Pancreas (tissue), 10 donors: ENCODE results near the gene INPP5A. TPM values are rescaled to one million over a fixed set of nuclear protein-coding genes. Genes with fewer than 3 reads are reported as not detected.

Source experiments
- ATAC-seq, 4 donors: fragments of 200-7000 bp; cut with Tn5 transposase; one replicate each; pipeline versions ENCODE4 v1.8.0 to v1.9.1; 2020; ENCODE audit warnings: mild to moderate bottlenecking in 4 of 4, moderate library complexity in 4 of 4
- DNase-seq, 6 donors: peaks; one replicate each; pipeline ENCODE4 v3.0.0-alpha.2; 2020
- FAIRE-seq: peaks from 2 replicates; lab custom pipeline; 2012; peaks lifted over from hg19 to GRCh38; lab: Jason Lieb, UNC
- H3K27ac ChIP-seq, 4 donors: fragments of 200-600 bp; sonication (generic); 1 replicate in 3 of 4; 2 replicates in 1 of 4; pipeline versions ENCODE4 v1.5.0 to v1.8.0; 2020
- H3K27me3 ChIP-seq, 4 donors: fragments of 200-600 bp; one replicate each; pipeline ENCODE4 v1.8.0; 2021
- H3K36me3 ChIP-seq, 3 donors: fragments of 200-600 bp; sonication (generic) in 1 of 3; one replicate each; pipeline versions ENCODE4 v1.5.0 to v1.8.0; 2020 to 2021
- H3K4me1 ChIP-seq, 3 donors: fragments of 200-600 bp; one replicate each; pipeline ENCODE4 v1.8.0; 2021
- H3K4me3 ChIP-seq, 4 donors: fragments of 200-600 bp; sonication (generic) in 2 of 4; one replicate each; pipeline versions ENCODE4 v1.5.0 to v1.8.0; 2020 to 2021
- H3K9me3 ChIP-seq, 4 donors: fragments of 200-600 bp; one replicate each; pipeline ENCODE4 v1.8.0; 2021
- CTCF ChIP-seq, 4 donors: fragments of 200-600 bp; sonication (generic) in 3 of 4; IDR thresholded peaks; one replicate each; pipeline versions ENCODE4 v1.5.0 to v1.8.0; 2021; ENCODE audit warnings: antibody characterized with exemption in 4 of 4
- WGBS, 2 donors: extraction: QIAGEN DNeasy Blood & Tissue Kit; methylation state at CpG; one replicate each; pipeline ENCODE4 v1.1.7; 2013; 5-methylcytosine and 5-hydroxymethylcytosine counted together
- intact Hi-C, 3 donors: fragments of 100-400 bp; cut with DNase I; formaldehyde crosslinking; loops; one replicate each; pipeline versions ENCODE4 v1.11.1 to v1.14.2; 2022
- polyA plus RNA-seq, 2 donors: library from polyadenylated mRNA; stranded (reverse); fragments of 200-250 nt; gene quantifications; one replicate each; pipeline ENCODE4 v1.2.3, GENCODE V29; 2013
- total RNA-seq, 6 donors: library from RNA; stranded (reverse); fragmentation: NEBNext Ultra II Directional in 4 of 6; extraction: Animal tissue kit (Norgen Biotek cat#: 25700) in 4 of 6; gene quantifications; one replicate each; pipeline versions ENCODE4 v1.2.1 to v1.2.4, GENCODE V29; 2021 to 2023
- donor health status: healthy with polysubstance abuse.
- donor health status: DM: no; HTN: no; CAD: no; lungs with moderate emphysema.
- donor health status: DM: no; HTN: no; CAD: no.
- donor health status: control.
- donor health status: control.
- donor health status: Bipolar disorder and iron deficiency.
- donor health status: DM: yes; HTN: yes; CAD: no.
- donor health status: DM: no; HTN: no; CAD: no.
- donor health status: DM: no; HTN: no; CAD: no.
- donor health status: DM: yes; HTN: yes; CAD: no.

Gene INPP5A
- total and polyA plus RNA-seq, 8 donors: 5.9 to 15.6 (median 11.3) TPM

DNA sequence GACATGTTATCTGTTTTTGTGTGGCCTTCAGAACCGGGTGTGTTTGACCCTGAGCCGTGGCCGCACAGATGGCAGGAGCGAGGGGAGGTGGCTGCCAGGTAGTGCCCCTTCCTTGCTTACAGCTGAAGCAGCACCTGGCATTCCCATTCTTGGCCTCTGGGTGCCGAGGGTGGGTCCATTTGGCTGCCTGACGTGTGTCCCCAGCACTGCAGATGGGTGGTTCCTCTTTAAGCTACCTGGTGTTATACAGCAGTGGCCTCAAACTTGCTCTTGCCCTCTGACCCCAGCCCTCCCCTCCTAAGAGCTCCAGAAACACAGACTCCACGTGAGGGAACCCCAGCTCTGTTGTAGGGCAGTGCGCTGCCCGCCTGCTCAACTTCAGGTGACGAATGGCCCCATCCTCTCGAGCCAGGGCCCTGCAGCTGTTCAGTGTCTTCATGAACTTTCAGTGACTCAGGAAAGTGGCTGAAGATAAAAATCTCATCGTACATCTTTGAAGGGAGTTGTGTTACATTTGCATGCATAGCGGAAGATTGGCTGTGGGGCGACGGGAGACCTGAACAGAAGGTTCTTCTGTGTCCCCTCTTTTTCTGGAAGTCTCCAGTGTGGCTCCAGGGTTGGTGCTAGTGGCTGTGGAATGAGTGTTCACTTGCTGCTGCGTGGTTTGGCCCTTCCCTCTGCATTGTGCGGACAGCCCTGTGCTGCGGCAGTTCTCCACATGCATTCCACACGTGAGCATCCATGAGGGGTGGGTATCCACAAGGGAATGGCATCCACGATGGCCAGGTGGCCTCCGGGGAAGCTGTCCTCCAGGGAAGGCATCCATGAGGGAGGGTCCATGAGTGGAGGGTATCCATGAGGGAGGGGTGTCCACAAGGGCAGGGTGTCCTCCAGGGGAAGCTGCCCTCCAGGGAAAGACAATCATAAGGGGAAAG lies 91.6 kb downstream of the INPP5A start:
- Histone ChIP-seq H3K27me3 (no peaks in the 10 kb centered on the region), H3K9me3 (no peaks in the 10 kb centered on the region), H3K4me3 (no peak overlapping the region), H3K36me3 (no peaks in the 10 kb centered on the region), H3K27ac (peak overlapping the region in 2 of 4 donors; percentile 5 to 42), H3K4me1 (peaks cover 16 to 29% (median 20%) of the 10 kb centered on the region in 3 donors)
- no peak for TF ChIP-seq CTCF (IDR thresholded peaks at IDR 0.05)
- FAIRE-seq: no peak
- 64 to 69% methylated on average over 21 of the region's 21 CpGs for WGBS, 2 donors
- peak in 5 of 6 donors; percentile 40 to 61 (median 56) for DNase-seq
- intact Hi-C loops: no loop called here
- peak in 1 of 4 donors; percentile 40 for ATAC-seq

GRCh38 chr10:132630156-132630555 lies 92.6 kb downstream of the INPP5A start:
- DNase-seq (peak in 1 of 6 donors; percentile 21), FAIRE-seq (no peak)

DNA sequence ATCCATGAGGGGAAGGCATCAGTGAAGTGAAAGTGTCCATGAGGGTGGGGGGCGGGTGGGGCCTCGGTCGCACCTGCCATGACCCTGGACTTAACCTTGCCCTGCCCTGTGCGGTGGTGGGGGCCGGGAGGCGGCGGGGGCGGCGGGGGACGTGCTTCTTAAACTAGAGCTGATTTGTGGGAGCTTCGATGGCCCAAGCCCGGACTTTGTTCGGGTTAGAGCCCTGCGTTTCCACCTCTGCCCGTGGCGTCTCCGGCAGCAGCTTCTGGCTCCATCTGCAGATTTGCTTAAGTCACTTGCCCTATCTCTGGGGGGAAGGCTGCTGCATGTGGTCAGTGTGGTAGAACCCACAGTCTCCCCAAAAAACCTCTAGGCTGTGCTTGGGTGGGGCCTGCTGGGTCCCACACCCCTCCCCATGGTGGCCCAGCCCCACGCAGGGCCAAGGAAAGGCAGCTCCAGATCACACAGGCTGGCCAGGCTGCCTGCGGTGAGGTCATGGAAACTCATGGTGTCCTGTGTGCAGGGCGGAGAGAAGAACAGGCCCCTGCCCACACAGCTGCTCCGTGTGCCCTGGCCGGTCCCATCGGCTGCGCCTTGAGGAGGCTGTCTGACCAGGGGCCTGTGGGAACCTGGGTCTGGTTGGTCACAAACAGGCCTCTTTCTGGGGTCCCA lies 93.2 kb downstream of the INPP5A start:
- 78 to 80% methylated on average over 24 of the region's 24 CpGs for WGBS, 2 donors
- TF ChIP-seq CTCF (IDR thresholded peaks at IDR 0.05): no peak
- Histone ChIP-seq H3K9me3 (no peaks in the 10 kb centered on the region), H3K27me3 (no peaks in the 10 kb centered on the region), H3K36me3 (no peaks in the 10 kb centered on the region), H3K27ac (peak overlapping the region; percentile 51 to 82 (median 72)), H3K4me3 (no peak overlapping the region), H3K4me1 (peaks cover 16 to 29% (median 20%) of the 10 kb centered on the region in 3 donors)
- FAIRE-seq (no peak), DNase-seq (peak; percentile 65 to 87 (median 84)), ATAC-seq (peak; percentile 86 to 91 (median 88))
- intact Hi-C loops: loop anchor here in 2 of 3 donors (10.0 kb wide), 2 partner anchors 176 to 406 kb away; no protein-coding TSS in a partner anchor

More at GRCh38 chr10:132630156-132630555, 92.6 kb downstream of the INPP5A start:
- Histone ChIP-seq H3K27ac (no peak overlapping the region), H3K4me1 (peaks cover 16 to 29% (median 20%) of the 10 kb centered on the region in 3 donors), H3K4me3 (no peak overlapping the region), H3K27me3 (no peaks in the 10 kb centered on the region), H3K9me3 (no peaks in the 10 kb centered on the region), H3K36me3 (no peaks in the 10 kb centered on the region)
- ATAC-seq: no peak
- intact Hi-C loops: loop anchor here in 2 of 3 donors (10.0 kb wide), 2 partner anchors 175 to 405 kb away; no protein-coding TSS in a partner anchor
- 94 to 95% methylated on average over 5 of the region's 5 CpGs for WGBS, 2 donors
- TF ChIP-seq CTCF (IDR thresholded peaks at IDR 0.05): no peak

- Histone ChIP-seq H3K4me1 (peaks cover 16 to 29% (median 20%) of the 10 kb centered on the region in 3 donors), H3K9me3 (no peaks in the 10 kb centered on the region), H3K27me3 (no peaks in the 10 kb centered on the region), H3K36me3 (no peaks in the 10 kb centered on the region), H3K4me3 (no peak overlapping the region), H3K27ac (peak overlapping the region; percentile 51 to 82 (median 72))
- no peak for FAIRE-seq
- no peak for TF ChIP-seq CTCF (IDR thresholded peaks at IDR 0.05)
- intact Hi-C loops: loop anchor here in 2 of 3 donors (10.0 kb wide), 2 partner anchors 177 to 407 kb away; no protein-coding TSS in a partner anchor
- peak; percentile 42 to 67 (median 54) for DNase-seq
- ATAC-seq: peak; percentile 57 to 74 (median 66)
- WGBS, 2 donors: 29 to 30% methylated on average over 18 of the region's 18 CpGs
Measured at GRCh38 chr10:132631338-132631735, 93.8 kb downstream of the INPP5A start.
